Cardiac fibroblast (primary cell): ENCODE measurements around the gene COL13A1.

Source experiments
- DNase-seq, 2 donors: peaks; one replicate each; pipeline versions ENCODE4 v3.0.0 to v3.0.0-alpha.2; 2010; ENCODE audit warnings: low read depth in 2 of 2
- H3K4me3 ChIP-seq, 2 donors: replicated peaks in 1 of 2; 1 replicate in 1 of 2; 2 replicates in 1 of 2; pipeline ENCODE4 v1.5.1; 2011; ENCODE audit warnings: low read depth in 2 of 2, low read length in 2 of 2, mild to moderate bottlenecking in 2 of 2, moderate library complexity in 1 of 2
- CTCF ChIP-seq: IDR thresholded peaks from one replicate; pipeline ENCODE4 v1.5.1; 2011; ENCODE audit warnings: low read depth, mild to moderate bottlenecking, low read length, inconsistent platforms

COL13A1 gene

GRCh38 chr10:69908124-69908523, 106.4 kb downstream of the COL13A1 start:
- H3K4me3 ChIP-seq, result no peak overlapping the region
- DNase-seq, result no peak
- no peak for TF ChIP-seq CTCF

- no peak for DNase-seq
- H3K4me3 ChIP-seq, result no peak overlapping the region
- TF ChIP-seq CTCF, result no peak
Observed at GRCh38 chr10:69910561-69910960, 108.9 kb downstream of the COL13A1 start.

GRCh38 chr10:69911613-69912528, 110.2 kb downstream of the COL13A1 start:
- peak; percentile 26 to 77 for DNase-seq
- H3K4me3 ChIP-seq, result no peak overlapping the region
- TF ChIP-seq CTCF, result no peak

GRCh38 chr10:69912589-69912988, 110.9 kb downstream of the COL13A1 start:
- TF ChIP-seq CTCF, result no peak
- H3K4me3 ChIP-seq, result no peak overlapping the region
- DNase-seq, result peak in 1 of 2 donors; percentile 46

- no peak overlapping the region for H3K4me3 ChIP-seq
- DNase-seq, result no peak
- no peak for TF ChIP-seq CTCF
Observed at GRCh38 chr10:69913606-69914382, 112.1 kb downstream of the COL13A1 start.

GRCh38 chr10:69914398-69915214, 112.9 kb downstream of the COL13A1 start:
- H3K4me3 ChIP-seq, result no peak overlapping the region
- peak; percentile 77 to 78 for DNase-seq
- TF ChIP-seq CTCF, result peak; percentile 92
